IPS-18c (cell line): ENCODE data around the gene RAPGEF4.
A peak's percentile ranks its signal among the peaks of the same experiment; 100 is the strongest.
"Not testable (repeated sequence)": the region's sequence is repeated elsewhere in the genome, so short reads cannot be mapped to it uniquely, and the experiment has no call there.

Experiments used
- H3K4me3 ChIP-seq: 2 replicates; pipeline ENCODE4 v1.7.0; 2013; ENCODE audit warnings: low read depth, mild to moderate bottlenecking, low read length, moderate library complexity; ENCODE audit not compliant: insufficient read depth
- H3K9me3 ChIP-seq: one replicate; pipeline ENCODE4 v1.6.1; 2013; ENCODE audit warnings: mild to moderate bottlenecking, low read length, moderate library complexity; ENCODE audit not compliant: control insufficient read depth, insufficient read depth

RAPGEF4 gene

GRCh38 chr2:172722481-172722880 is 13.2 kb upstream of the RAPGEF4 start:
- H3K4me3 ChIP-seq, result no peak overlapping the region

DNA sequence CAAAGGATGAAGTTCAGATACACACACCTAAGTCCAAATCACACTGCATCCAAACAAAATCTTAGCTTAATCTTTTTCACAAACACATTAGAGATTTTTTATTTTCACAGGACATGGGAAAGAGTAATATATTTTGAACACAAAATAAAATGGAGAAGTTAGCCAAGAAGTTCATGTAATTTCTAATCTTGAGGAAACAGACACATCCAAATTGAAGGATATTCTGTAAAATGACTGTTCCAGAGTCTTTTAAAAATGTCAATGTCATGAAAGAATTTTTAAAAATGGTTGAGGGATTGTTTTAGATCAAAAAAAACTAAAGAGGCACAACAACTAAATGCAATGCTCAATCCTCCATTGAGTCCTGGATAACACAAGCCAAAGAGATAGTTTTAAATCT is 12.4 kb upstream of the RAPGEF4 start:
- Histone ChIP-seq H3K9me3 (no peaks in the 10 kb centered on the region), H3K4me3 (no peak overlapping the region)

More at GRCh38 chr2:172722481-172722880, 13.2 kb upstream of the RAPGEF4 start:
- H3K9me3 ChIP-seq, result no peaks in the 10 kb centered on the region

DNA sequence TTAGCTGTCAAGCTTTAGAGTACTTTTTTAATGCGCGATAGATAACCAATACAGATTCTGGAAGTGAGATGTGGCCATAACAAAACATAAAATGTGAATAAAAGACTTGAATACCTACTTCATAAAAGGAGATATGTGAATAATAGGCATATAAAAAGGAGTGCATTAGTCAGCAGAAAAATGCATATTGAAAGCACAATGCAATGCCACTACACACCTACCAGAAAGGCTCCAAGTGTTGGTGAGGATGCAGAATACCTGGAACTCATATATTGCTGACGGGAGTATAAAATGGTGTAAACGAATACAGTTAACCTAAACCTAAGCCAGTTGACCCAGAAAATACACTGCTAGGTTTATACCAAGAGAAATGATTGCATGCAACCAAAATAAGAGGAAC is 10.9 kb upstream of the RAPGEF4 start:
- Histone ChIP-seq H3K4me3 (no peak overlapping the region), H3K9me3 (no peaks in the 10 kb centered on the region)

DNA sequence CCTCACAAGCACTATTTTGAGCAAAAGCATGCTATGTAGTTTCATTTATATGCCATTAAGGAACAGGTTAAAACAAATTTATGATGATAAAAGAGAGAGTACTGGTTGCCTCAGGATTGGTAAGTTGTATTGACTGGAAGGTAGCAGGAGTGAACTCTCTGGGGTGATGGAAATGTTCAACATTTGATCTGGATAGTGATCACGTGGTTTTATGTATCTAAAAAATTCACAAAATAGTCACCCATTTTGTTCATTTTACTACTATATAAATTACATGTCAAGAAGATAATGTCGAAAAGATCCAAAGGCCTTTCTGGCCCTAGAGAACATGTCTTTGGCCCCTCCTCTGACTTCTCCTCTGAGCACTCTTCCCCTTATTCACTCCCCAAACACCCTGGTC is 10.4 kb upstream of the RAPGEF4 start:
- no peak overlapping the region for H3K4me3 ChIP-seq
- H3K9me3 ChIP-seq, result no peaks in the 10 kb centered on the region

- no peak overlapping the region for H3K4me3 ChIP-seq
- no peaks in the 10 kb centered on the region for H3K9me3 ChIP-seq
Measured at GRCh38 chr2:172725746-172726145, 9.9 kb upstream of the RAPGEF4 start.

DNA sequence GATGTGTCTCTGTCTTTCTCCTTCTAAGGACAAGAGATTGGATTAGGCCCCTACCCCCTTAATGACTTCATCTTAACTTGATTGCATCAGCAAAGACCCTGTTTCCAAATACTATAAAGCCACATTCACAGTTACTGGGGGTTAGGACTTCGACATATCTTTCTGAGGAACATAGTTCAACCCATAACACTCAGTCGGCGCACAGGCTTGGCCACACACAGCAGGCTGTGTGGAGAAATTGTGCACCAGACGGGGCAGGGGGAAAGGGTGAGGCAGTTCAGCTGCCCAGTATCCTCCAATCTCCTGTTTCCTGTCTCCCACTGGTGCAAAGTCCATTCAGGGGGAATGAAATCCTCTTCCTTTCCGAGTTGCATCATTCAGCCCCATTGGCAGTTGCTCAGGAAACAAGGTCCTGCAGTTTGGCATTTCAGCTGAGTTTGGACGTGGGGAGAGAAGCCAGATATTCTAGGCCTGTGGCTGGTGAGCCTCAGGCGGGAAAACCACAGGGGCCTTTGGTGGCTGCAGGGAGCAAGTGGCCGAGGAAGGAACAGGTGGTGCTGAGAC is 9.4 kb upstream of the RAPGEF4 start:
- no peaks in the 10 kb centered on the region for H3K9me3 ChIP-seq
- H3K4me3 ChIP-seq, result no peak overlapping the region

GRCh38 chr2:172730411-172730810 is 5.2 kb upstream of the RAPGEF4 start:
- Histone ChIP-seq H3K9me3 (no peaks in the 10 kb centered on the region), H3K4me3 (no peak overlapping the region)

- Histone ChIP-seq H3K4me3 (peak overlapping the region; percentile 64; the same call in 1 of the 2 replicates), H3K9me3 (no peaks in the 10 kb centered on the region)
Measured at GRCh38 chr2:172734711-172735581, 699 bp upstream of the RAPGEF4 start.

DNA sequence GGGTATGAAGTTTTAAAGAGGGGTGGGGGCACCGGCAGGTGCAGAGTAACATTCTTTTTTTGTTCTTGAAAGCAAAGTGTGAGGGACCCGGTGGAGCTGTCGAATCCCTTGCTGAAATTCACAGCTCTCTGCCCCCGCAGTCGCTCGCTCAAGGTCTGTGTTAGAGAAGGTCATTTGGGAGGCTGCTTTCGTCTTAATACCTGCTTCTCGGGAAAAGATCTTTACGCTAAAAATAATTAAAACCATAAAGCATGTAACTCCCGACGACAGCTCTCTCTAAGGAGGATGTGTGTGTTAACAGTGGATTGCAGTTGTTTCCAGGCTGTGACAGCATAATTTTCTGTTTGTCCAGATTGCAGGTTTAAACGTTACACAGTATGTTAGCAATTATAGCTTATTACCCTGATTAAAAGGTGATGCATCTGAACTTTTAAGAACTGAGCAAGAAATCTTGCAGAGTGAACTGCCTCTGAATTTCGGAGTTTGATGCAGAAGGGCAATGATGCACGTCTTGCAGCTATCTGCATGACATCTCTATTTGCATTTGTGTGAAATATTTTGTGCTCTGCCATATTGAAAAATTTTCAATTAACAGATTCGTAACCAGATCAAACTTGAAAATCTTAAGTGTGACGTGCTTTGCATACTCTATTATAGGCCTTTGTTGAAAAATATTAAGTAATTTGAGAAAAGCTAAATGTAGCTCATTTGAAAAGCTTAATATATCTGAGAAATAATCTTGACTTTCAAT is 954 bp downstream of the RAPGEF4 start:
- Histone ChIP-seq H3K9me3 (no peaks in the 10 kb centered on the region), H3K4me3 (peak overlapping the region; percentile 64)

DNA sequence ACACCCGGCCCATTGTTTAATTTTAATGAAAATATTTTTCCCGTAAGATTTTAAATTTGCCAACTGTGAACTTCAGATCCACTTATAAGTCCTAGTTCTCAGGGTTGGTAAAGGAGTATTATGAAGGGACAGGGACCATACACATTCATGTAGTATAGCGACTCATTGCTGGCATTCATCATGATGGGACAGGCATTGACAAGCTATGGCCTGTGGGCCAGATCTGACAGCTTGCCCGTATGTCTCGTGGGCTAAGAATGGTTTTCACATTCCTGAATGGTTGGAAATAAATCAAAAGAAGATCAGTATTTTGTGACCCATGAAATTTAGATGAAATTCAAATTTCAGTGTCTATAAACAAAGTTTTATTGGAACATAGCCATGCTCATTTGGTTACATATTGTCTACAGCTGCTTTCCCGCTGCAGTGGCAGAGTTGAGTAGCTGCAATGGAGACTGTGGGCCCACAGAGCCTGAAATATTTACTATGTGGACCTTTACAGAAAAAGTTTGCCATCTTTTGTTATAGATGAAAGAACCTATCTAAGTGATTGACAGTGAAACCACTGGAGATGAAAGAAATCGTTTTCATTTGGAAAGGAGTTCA is 4.1 kb downstream of the RAPGEF4 start:
- Histone ChIP-seq H3K4me3 (no peak overlapping the region), H3K9me3 (peaks cover 2% of the 10 kb centered on the region)

GRCh38 chr2:172740856-172741255 is 5.2 kb downstream of the RAPGEF4 start:
- peaks cover 2% of the 10 kb centered on the region for H3K9me3 ChIP-seq

DNA sequence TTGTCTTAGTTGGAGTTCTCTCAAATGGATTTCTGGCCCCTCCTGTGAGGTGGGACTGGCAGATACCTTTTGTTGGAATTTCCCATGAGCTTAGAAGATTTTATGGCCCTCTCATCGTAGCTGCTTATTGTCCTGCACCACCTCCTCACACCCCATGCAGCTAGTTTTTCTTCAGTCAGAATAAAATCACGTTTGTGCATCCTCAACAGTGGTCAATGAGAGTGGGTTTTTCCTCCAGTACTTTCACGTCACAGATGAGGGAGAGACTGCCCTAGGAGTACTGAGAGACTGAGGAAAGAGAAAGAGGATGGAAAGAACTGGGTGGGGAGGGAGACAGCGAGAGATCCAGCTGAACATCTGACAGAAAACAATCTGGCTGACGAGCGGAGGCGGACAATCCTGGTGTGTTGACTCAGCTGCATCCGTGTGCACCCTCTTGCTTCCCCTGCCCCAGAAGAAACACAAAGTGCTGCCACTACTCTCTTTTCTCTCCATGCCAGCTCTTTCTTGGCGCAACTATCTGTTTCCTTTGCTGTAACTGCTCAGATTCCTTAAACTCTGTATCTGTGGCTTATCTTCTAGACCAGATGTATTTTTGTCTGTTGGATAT is 7.4 kb downstream of the RAPGEF4 start:
- Histone ChIP-seq H3K9me3 (peaks cover 2% of the 10 kb centered on the region), H3K4me3 (no peak overlapping the region)

More at GRCh38 chr2:172740856-172741255, 5.2 kb downstream of the RAPGEF4 start:
- no peak overlapping the region for H3K4me3 ChIP-seq

DNA sequence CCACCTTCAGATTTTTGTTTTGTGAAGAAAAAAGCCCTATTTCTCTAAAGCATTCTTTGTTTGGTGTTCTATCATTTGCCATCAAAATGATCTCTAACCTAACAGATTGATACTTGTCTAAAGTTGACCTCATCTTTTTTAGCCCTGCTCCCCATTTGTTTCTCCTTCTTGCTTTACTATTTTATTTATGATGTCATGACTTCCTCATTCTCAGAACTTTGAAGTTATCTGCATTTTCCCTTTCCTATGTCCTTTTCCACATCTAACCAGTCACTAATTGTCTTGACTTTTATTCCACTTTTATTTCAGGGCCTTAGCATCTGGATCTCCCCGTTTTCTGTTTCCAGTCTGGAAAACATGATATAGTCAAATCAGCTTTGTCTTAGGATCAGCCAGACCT is 8.3 kb downstream of the RAPGEF4 start:
- Histone ChIP-seq H3K4me3 (no peak overlapping the region), H3K9me3 (peaks cover 2% of the 10 kb centered on the region)

DNA sequence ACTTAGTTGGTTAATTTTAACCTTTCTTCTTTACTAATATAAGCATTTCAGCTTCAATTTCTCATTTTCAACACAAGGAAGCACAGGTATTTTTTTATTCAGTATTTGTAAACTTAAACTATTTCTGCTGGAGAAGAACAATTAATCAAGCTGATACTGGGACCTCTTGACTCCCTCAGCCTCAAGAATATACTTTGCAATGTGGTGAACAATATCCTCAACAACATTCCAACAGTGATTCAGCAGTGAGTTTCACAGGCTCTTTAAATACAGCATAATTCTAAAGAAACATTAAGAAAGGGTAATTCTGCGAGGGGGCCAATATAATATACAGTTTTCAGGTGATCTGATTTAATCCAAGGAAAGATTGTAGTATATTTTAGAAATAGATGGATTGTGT is 10.0 kb downstream of the RAPGEF4 start:
- H3K9me3 ChIP-seq, result peaks cover 7% of the 10 kb centered on the region

GRCh38 chr2:172748543-172748942 is 12.9 kb downstream of the RAPGEF4 start:
- not testable (repeated sequence) for H3K4me3 ChIP-seq

More for the DNA sequence above, 10.0 kb downstream of the RAPGEF4 start:
- H3K4me3 ChIP-seq, result no peak overlapping the region

GRCh38 chr2:172749388-172749787 is 13.7 kb downstream of the RAPGEF4 start:
- peaks cover 5% of the 10 kb centered on the region for H3K9me3 ChIP-seq

More at GRCh38 chr2:172748543-172748942, 12.9 kb downstream of the RAPGEF4 start:
- H3K9me3 ChIP-seq, result not testable (repeated sequence)

DNA sequence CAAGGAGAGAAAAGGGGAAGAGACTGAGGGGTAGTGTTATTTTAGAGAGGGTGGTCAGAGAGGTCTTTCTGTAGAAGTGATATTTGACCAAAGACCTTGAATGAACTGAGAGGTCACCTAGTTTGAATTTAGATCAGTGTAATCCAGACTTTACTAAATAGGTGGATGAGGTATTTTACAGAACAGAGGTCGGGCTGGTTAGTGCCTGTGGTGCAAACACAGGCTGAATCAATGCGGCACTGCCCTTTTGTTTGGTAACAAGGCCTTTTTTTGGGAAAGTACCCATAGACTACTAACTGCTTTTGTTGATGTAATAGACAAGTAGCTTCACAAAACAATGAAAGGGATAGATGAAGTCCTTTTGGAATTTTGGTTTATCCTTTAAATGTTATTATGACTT is 15.9 kb downstream of the RAPGEF4 start:
- Histone ChIP-seq H3K4me3 (no peak overlapping the region), H3K9me3 (peaks cover 5% of the 10 kb centered on the region)

More at GRCh38 chr2:172749388-172749787, 13.7 kb downstream of the RAPGEF4 start:
- no peak overlapping the region for H3K4me3 ChIP-seq
